Measurements from ENCODE around the gene HP.

The HP gene

GRCh38 chr16:72022127-72022526, 32.2 kb upstream of the HP start:
- no peak for DNase-seq (ENCODE audit: low read depth in 1 of 2, low spot score in 1 of 2)
- no peak overlapping the region for H3K4me3 ChIP-seq (replicated peaks; ENCODE audit: insufficient read depth, low read length)
- no peak overlapping the region for H3K27ac ChIP-seq (replicated peaks)
- no peaks in the 10 kb centered on the region for H3K27me3 ChIP-seq (ENCODE audit: insufficient read depth, poor library complexity, severe bottlenecking)
- no peak for TF ChIP-seq SPI1 (IDR thresholded peaks at IDR 0.05; ENCODE audit: borderline replicate concordance, low read depth)
- no peak for TF ChIP-seq GABPA (IDR thresholded peaks at IDR 0.05; ENCODE audit: low read depth)
- TF ChIP-seq REST (IDR thresholded peaks at IDR 0.05; ENCODE audit: insufficient replicate concordance, low read depth) = no peak
- TF ChIP-seq POLR2AphosphoS5 (IDR thresholded peaks at IDR 0.05; ENCODE audit: low read depth) = no peak
- TF ChIP-seq CTCF (IDR thresholded peaks at IDR 0.05; ENCODE audit: insufficient read depth, low read length) = no peak

- no peaks in the 10 kb centered on the region for H3K27me3 ChIP-seq (ENCODE audit: insufficient read depth, poor library complexity, severe bottlenecking)
- TF ChIP-seq REST (IDR thresholded peaks at IDR 0.05; ENCODE audit: insufficient replicate concordance, low read depth) (no peak), POLR2AphosphoS5 (IDR thresholded peaks at IDR 0.05; ENCODE audit: low read depth) (no peak), CTCF (IDR thresholded peaks at IDR 0.05; ENCODE audit: insufficient read depth, low read length) (no peak), GABPA (IDR thresholded peaks at IDR 0.05; ENCODE audit: low read depth) (no peak), SPI1 (IDR thresholded peaks at IDR 0.05; ENCODE audit: borderline replicate concordance, low read depth) (no peak)
- H3K27ac ChIP-seq (replicated peaks) = no peak overlapping the region
- H3K4me3 ChIP-seq (replicated peaks; ENCODE audit: insufficient read depth, low read length) = no peak overlapping the region
- DNase-seq (ENCODE audit: low read depth in 1 of 2, low spot score in 1 of 2) = no peak
Observed at GRCh38 chr16:72023962-72024361, 30.3 kb upstream of the HP start.

GRCh38 chr16:72024862-72025382, 29.4 kb upstream of the HP start:
- Histone ChIP-seq H3K27me3 (ENCODE audit: insufficient read depth, poor library complexity, severe bottlenecking) (no peaks in the 10 kb centered on the region), H3K27ac (replicated peaks) (no peak overlapping the region), H3K4me3 (replicated peaks; ENCODE audit: insufficient read depth, low read length) (no peak overlapping the region)
- DNase-seq (ENCODE audit: low read depth in 1 of 2, low spot score in 1 of 2) = no peak
- TF ChIP-seq SPI1 (IDR thresholded peaks at IDR 0.05; ENCODE audit: borderline replicate concordance, low read depth) (no peak), REST (IDR thresholded peaks at IDR 0.05; ENCODE audit: insufficient replicate concordance, low read depth) (no peak), POLR2AphosphoS5 (IDR thresholded peaks at IDR 0.05; ENCODE audit: low read depth) (no peak), GABPA (IDR thresholded peaks at IDR 0.05; ENCODE audit: low read depth) (no peak), CTCF (IDR thresholded peaks at IDR 0.05; ENCODE audit: insufficient read depth, low read length) (no peak)

Data from HL-60 (cell line).